ENCODE results near the gene BBOF1.
"Not testable (repeated sequence)": the region's sequence is repeated elsewhere in the genome, so short reads cannot be mapped to it uniquely, and the experiment has no call there.

Gene BBOF1, protein sequence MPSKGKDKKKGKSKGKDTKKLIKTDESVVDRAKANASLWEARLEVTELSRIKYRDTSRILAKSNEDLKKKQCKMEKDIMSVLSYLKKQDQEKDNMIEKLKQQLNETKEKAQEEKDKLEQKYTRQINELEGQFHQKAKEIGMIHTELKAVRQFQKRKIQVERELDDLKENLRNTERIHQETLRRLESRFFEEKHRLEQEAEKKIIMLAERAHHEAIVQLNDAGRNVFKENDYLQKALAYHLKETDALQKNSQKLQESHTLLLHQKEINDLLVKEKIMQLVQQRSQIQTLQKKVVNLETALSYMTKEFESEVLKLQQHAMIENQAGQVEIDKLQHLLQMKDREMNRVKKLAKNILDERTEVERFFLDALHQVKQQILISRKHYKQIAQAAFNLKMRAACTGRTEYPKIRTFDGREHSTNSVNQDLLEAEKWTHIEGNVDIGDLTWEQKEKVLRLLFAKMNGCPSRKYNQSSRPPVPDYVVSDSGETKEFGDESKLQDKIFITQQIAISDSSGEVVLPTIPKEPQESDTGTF

DNA sequence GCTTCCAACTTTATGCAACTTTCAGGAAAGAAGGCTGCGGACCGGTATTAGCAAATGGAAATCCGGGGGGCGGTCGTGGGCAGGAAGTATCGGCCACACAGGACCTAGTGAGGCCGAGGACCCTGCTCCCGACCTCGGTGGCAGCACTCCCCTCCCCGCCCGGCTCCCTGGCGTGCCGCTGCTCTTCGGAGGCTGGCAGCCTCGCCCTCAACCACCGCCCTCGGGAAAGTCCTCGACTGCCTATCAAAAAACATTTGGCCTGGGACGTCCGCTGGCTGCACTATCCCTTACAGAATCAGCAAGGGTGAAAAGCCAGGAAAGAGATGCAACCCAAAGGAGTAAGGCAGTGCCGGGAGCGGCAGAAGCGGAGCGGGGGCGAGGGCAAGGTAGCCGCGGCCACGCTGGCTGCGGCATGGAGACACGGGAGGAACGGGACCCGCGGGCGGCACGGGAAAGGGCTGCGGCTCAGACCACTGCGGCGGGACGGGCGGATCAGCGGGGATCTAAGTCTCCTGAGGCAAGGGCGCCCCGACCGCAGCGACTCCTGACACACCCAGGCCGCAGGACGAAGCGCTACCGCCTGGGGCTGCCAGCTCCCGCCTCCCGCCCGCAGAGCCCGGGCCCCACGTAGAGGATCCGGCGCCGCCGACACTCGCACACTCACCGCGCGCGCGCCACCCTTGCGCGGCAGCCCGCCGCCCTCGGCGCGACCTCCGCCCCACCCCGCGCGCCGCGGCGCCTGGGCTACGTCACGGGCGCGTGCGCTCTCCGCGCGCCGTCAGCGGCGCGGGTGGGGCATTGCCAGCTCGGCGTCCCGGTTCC is at the start of gene BBOF1, which contains the start of gene ENTPD5:
Gene BBOF1, plus strand, starts transcription at position 764 of the 822 bp plus-strand sequence. CDS start 130 bp downstream, outside the sequence.
Gene ENTPD5, minus strand, starts transcription at position 703 of the 822 bp plus-strand sequence. CDS start 31,186 bp downstream, outside the sequence.
- FAIRE-seq: no peak

DNA sequence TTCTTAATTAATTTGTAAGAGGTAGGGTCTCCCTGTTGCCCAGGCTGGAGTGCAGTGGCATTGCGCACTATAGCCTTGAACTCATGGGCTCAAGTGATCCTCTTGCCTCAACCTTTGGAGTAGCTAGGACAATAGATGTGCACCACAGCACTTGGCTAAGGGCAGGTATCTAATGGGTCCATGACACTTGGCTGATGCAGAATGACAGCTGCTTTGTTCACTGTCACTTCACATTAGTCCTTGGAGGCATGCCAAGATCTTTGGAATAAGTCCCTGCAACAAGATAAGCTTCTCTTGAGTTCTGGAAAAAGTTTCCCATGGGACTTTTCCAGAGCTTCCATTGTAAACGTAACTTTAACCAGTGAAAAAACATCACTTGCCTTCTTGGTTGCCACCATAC is 45.7 kb upstream of the BBOF1 start:
- no peak for FAIRE-seq

DNA sequence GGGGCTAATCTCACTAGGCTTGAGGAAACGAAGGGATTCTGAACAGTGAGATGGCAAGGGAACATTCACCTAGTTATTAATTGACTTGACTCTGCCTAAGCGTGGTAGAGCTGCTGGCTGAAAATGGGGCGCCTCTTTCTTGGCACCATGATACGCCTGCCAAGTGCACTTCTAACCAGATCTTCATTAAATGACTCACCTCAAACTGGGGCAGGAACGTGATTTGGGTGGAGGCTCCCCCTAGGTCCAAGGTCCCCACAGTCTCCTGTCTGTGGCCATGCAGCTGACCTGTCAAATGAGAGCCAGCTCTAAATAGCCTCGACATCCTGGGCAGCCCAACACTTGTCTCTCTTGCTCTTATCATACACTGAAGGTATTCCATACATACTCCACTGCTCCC is 43.0 kb upstream of the BBOF1 start:
- FAIRE-seq: no peak

DNA sequence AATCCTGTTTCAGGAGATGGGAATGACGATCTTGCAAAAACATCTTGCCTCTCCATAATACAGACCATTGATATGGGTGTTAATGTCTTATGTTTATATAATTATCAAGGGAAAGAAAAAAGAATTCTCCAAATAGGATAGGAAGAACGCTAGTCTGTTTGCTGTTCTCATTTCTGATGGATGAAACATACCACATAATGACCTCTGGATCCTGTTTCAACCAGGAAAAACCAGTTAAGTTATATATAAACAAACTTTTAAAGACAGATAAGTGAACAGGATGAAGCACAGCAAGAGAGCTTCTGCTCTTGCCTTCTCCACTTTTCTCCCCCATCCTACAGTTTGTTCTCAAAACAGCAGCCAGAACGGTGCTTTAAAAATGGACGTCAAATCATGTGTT is 41.3 kb upstream of the BBOF1 start:
- no peak for FAIRE-seq

DNA sequence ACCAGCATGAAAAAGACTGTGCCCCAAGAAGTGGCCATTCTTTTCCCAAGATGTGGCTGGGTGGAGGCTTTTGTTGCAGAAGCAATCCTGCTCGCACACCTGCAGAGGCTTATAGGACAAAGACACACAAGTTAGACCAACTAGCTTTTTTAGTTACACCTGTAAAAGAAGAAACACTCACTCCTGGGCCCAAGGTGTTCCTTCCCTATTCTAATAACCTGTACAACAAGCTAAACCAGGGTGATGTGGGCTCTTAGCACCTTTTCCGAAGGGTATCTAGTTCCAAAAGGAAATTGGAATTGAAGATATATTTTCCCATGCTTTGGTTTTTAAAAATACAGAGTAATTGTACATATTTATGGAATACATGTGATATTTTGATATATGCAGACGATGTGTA is 31.1 kb upstream of the BBOF1 start:
- FAIRE-seq: no peak

DNA sequence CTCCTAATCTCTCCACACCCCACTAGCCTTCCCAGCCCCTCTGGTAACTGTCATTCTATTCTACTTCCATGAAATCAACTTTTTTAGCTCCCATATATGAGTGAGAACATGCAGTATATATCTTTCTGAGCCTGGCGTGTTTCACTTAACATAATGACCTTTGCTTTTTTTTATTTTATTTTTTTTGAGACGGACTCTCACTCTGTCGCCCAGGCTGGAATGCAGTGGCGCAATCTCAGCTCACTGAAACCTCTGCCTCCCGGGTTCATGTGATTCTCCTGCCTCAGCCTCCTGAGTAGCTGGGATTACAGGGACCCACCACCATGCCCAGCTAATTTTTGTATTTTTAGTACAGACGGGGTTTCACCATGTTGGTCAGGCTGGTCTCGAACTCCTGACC is 30.5 kb upstream of the BBOF1 start:
- not testable (repeated sequence) for FAIRE-seq

DNA sequence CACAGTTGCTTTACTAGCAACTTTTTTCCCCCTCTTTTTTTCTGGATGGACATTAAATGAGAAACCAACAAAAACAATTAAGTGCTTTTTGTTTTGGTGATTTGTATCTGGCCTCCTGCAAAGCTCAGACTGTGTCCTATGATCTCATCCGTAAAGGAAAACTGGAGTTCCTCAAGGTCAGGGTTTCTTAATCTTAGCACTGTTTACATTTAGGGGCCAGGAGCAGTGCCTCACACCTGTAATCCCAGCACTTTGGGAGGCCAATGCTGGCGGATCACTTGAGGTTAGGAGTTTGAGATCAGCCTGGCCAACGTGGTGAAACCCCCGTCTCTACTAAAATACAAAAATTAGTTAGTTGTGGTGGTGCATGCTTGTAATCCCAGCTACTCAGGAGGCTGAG is 28.1 kb upstream of the BBOF1 start:
- no peak for FAIRE-seq

DNA sequence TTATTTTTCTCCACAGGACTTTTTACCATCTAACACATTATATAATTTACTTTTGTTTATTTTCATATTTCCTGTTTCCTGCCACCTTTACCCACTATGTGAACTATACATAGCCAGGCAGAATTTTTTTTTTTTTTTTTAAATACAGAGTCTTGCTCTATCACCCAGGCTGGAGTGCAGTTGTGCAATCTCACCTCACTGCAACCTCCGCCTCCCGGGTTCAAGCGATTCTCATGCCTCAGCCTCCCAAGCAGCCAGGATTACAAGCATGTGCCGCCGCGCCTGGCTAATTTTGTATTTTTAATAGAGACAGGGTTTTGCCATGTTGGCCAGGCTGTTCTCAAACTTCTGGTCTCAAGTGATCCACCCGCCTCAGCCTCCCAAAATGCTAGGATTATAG is 24.2 kb upstream of the BBOF1 start:
- FAIRE-seq: not testable (repeated sequence)

DNA sequence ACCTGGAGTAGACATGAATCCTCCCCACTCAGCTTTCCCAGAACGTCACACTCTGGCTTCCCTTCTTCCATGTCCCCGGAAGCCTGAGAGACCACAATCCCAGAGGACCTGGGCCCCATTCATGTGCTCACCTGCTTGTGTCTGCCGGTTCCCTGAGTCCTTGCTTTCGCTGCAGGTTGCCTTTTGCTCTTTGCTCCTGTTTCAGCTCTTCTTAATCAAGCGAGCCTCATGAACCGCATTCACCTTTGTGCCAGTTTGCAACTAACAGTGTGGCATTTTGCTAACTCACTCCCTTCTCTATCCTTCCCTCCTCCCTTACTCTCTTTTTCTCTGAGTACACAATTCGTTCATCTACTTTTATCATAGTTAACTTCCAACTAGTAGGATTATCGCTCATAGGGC is 23.2 kb upstream of the BBOF1 start:
- no peak for FAIRE-seq

DNA sequence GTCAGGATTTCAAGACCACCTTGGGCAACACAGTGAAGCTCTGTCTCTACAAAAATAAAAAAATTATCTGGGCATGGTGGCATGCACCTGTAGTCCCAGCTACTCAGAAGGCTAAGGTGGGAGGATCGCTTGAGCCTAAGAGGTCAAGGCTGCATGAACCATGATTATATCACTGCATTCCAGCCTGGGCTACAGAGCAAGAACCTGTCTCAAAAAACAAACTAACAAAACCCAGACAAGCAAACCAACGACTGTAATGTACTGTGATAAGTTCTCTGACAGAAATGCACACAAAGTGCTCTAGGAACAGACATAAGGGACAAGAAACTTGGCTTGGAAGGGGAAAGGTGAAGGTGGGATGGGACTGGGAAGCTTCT is 22.4 kb upstream of the BBOF1 start:
- FAIRE-seq: no peak

DNA sequence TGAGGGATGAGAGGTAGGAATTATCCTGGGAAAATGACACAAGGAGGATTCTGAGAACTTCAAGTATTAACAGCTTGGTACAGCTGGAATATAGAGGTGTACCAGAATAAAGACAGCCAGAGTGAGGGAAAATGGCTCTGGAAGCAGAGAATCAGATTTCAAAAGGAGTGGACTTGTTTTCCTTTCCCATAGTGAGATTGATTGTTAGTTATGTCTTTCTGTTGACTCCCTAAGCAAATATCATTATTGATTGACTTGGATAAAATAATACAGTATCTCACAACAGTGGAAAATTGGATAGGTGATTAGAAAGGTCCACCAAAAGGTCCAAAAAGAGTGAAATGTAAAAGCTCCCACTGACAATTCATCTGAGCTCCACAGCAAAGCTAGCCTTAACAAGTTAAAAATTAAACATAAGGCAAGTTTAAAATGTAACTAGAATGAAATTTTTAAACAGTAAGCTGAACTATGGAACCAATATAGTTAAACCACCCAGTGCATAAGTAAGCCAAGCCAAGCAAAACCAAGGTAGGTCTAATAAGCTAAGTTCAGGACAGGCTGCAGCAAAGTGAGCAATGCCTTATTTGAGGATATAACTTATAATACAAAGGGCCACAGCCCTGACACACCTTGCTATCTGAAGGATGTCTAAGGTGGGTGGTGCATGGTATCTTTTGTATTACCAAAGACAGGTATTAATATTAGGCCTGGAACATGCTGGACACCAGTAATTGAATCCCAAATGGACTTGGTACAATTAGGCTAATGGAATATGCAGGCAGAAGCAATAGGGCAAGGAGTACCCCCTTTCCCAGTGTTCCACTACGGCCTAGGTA is 21.8 kb upstream of the BBOF1 start:
- FAIRE-seq: no peak

DNA sequence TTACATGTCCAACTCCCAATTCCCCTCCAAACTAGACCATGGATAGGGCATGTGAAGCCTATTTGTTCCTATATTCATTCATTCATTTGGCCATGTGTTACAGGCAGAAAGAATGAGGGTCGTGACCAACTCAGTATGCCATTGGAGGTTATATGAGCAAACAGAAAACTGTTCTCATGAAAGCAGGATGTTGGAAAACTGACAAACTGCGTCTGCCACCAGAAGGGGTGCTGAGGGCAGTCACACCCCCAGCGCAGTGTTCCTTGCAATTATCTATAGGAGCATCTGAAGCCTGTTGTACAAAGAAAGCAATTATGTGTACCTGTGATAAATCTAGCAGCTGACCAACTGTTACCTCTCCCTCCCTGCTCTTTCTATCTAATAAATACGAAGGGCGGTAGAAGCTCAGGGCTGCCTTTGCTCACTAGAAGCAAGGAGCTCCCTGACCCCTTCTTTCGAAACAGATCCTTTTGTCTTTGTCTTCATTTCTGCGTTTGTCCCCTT is 21.2 kb upstream of the BBOF1 start:
- FAIRE-seq: no peak

DNA sequence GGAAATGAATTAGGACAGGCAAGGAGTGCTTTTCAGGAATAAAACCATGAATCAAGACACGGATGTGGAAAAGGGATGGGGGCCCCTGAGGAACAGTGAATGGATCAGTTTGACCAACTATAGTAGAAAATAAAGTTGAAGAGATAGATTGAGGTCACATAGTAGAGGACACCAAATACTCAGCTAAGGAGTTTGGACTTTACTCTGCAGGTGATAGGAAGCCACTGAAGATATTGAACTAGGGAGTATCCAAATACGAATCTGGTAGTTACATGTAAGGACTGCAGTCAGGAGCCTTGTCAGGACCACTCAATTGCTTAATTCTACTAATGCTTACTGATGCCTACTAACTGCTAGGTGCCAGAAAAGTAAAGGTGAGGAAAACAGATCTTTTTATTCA is 20.4 kb upstream of the BBOF1 start:
- no peak for FAIRE-seq

DNA sequence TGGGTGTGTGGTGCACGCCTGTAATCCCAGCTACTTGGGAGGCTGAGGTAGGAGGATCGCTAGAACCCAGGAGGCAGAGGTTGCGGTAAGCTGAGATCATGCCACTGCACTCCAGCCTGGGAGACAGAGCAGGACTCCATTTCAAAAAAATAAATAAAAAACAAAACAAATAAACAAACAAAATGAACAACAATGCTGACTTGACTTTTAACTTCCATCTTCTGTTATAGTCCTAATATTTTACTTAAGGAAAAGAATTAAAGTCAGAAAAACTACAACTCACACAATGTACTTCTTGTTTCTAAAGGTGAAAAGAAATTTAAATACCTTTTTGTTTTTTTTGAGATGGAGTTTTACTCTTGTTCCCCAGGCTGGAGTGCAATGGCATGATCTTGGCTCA is 13.5 kb upstream of the BBOF1 start:
- FAIRE-seq: not testable (repeated sequence)

DNA sequence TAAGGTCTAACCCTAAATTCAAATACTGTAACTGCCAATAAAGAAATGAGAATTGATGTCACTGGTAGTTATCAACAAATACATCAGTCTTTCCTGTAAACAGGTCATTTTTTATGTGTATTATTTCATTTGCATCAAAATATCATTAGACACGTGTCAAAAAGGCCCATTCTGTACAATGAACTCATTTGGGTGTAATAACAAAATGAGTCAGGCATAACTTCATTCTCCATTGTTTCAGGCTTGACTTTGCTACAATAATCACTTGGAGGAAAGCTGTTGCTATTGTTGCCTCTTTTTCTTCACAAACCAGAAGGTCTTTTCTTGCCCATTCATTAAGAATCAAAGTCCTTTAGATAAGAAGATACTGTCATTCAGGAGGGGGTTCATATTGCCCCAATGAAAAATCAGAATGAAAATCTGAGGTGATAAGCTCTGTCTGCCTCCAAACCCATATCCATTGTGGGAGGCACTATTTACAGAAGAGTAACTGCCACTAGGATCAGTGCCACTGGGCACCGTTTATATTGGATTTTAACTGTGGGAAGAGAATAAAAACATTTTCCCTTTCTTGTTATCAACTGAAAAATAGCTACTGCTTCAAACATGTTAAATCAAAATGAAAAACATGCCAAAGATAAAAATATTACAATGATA is 10.2 kb upstream of the BBOF1 start:
- no peak for FAIRE-seq

DNA sequence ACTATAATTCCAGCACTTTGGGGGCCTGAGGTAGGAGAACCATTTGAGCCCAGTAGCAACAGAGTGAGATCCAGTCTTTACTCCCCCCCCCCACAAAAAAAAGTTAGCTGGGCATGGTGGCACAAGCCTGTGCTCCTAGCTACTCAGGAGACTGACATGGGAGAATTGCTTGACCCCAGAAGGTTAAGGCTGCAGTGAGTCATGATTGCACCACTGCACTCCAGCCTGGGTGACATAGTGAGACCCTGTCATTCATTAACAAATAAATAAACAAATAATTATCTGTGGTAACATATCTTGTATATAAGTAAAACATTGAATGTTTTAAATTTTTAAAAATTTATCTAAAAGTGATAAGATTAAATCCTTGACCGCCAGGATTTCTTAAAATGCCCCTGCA is 4.8 kb upstream of the BBOF1 start:
- FAIRE-seq: no peak

DNA sequence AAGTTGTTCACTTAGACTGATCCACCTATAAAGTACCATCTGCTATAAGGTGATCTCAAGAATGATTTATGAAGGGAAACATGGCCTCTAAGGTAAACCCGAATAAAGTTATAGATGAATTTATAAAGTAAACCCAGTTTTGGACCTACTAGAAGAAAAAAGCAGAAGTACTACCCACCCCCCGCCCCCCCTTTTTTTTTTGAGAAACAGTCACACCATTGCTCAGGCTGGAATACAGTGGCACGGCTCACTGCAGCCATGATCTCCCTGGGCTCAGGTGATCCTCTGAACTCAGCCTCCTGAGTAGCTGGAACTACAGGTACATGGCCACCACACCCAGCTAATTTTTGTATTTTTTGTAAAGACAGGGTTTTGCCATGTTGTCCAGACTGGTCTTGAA is 4.0 kb upstream of the BBOF1 start:
- FAIRE-seq: no peak

DNA sequence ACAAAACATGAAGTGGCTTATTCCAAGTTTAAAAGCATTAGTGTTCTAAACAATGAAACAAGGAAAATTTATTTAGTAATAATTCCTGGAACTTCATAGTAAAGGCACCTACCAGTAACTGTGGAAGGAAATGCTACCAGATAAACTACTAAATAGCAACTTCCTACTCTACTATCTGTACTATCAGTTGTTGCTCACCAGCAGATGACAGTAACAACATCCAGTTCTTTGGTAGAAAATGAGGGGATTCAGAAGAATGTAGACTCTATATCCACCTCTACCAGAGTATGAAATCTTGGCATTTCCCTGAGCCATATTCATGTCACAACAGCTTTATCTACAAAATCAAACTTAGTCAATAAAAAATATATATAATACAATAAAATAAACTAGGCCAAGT is 3.2 kb upstream of the BBOF1 start:
- FAIRE-seq: no peak

DNA sequence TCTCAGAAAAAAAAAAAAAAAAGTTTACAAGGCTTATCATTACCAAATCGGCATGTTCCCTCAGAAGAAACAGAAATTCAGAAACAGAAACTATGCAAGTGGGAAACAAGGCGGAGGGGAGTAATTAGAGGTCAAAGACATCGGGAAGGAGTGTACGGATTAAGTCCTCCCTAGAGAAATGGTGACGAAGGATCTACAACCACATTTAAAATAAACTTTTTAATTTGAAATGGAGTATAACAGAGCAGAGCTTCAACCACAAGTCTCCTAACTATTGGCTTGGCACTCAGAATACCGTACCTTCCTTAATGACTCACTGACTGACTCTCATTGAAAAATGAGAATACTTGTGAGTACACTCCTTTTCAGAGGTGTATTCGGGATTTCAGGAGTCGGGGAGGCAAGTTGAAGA is 969 bp upstream of the BBOF1 start:
- FAIRE-seq: no peak

DNA sequence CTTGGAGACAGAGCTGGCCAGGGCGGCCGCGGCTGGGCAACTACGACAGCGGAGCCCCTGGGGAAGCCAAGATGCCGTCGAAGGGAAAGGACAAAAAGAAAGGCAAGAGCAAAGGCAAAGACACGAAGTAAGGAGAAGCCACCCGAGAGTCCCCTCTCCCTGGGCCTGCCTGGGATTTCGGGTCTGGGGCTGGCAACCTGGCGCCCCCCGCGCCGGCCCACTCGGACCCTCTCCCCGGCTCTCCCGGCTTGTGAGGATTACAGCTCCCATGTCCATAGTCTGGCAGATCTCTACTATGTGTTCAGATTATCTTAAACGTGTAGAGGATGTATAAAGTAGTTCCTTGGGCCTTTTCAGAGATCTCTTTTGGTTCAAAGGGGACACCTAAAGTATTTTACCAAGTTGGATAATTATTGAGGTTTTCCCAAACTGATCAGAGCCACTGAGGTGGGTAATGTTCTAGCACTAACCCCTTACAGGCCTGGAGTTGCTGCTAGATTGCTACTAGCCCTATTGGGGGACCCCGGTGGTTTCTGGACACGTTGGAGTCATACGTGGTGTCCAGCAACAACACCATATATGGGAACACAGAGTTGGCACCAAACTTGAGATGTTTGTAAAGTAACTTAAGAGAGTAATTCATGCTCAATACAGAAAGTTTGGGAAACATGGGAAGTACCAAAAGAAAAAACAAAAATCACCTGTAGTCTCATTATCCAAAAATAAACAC is 424 bp downstream of the BBOF1 start:
- FAIRE-seq: no peak

DNA sequence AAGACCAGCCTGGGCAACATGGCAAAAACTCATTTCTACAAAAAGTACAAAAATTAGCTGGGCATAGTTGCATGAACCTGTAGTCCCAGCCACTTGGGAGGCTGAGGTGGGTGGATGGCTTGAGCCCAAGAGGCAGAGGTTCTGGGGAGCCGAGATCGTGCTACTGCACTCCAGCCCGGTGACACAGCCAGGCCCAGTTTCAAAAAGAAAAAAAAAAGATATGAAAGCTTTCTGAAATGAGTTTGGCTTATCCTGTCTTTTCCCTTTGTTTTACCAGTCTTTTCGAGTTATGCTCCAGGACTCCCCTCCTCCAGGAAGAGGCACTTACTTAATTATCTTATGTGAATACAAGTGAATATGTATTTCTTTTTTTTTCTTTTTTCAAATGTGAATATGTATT is 3.2 kb downstream of the BBOF1 start:
- no peak for FAIRE-seq
